ENCODE measurements around the gene SEC23B.

DNA sequence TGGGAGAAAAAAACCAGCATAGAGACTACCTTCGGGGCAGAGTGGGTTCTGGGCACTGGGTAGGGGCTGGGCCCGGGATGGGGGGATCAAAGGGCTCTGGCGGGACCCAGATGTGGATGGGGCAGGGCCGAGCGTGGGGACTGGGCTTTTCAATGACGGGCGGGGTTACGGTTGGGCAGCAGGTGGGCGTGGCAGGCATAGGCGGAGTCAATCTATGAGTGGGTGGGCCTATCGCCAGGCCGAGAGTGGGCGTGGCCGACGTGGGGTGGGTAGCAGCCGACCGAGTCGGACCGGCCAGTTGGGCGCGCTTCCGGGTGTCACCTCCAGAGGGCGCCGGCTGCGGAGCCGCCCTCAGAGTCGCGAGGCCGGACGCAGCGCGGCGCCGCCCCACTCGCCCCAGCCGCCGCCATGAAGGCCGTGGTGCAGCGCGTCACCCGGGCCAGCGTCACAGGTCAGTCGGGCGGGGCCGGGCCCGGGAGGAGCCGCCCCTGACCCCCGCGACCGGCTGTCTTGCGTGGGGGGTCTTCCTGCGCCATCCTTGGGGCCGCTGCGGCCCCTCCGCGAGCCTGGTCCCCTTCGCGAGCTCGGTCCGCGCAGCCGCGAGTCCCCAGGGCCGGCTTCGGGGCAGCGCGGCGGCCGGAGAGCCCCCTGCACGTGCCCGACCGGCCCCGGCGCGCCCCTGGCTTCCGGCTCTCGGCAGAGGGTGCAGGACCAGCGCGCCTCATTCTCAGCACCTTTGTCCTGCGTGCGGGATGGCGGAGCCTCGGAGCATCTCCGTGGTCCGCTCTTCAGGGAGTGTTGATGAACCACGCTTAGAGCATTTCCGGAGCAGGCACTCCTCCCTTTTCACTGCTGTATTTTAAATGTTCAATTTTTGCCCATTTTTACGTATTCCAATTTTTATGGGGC, 80.2 kb downstream of the SEC23B start, which contains the start of gene DTD1:
- TF ChIP-seq, protein P1, sequence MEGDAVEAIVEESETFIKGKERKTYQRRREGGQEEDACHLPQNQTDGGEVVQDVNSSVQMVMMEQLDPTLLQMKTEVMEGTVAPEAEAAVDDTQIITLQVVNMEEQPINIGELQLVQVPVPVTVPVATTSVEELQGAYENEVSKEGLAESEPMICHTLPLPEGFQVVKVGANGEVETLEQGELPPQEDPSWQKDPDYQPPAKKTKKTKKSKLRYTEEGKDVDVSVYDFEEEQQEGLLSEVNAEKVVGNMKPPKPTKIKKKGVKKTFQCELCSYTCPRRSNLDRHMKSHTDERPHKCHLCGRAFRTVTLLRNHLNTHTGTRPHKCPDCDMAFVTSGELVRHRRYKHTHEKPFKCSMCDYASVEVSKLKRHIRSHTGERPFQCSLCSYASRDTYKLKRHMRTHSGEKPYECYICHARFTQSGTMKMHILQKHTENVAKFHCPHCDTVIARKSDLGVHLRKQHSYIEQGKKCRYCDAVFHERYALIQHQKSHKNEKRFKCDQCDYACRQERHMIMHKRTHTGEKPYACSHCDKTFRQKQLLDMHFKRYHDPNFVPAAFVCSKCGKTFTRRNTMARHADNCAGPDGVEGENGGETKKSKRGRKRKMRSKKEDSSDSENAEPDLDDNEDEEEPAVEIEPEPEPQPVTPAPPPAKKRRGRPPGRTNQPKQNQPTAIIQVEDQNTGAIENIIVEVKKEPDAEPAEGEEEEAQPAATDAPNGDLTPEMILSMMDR (conservative IDR thresholded peaks at IDR 0.05 in 1 of 2, IDR thresholded peaks at IDR 0.05 in 1 of 2; ENCODE audit: extremely low read depth in 1 of 2, insufficient read depth in 1 of 2, low read depth in 1 of 2, low read length in 2 of 2), result peak; percentile 44 to 62
- TF ChIP-seq EZH2 (IDR thresholded peaks at IDR 0.05; ENCODE audit: borderline replicate concordance, low read length), result no peak
